ENCODE measurements around the gene ZNF277. TPM values are rescaled to one million over a fixed set of nuclear protein-coding genes. Genes with fewer than 3 reads are reported as not detected.

The ZNF277 gene
- total RNA-seq, 1 experiment from 2014 or later: 12.8 TPM

GRCh38 chr7:112266595-112267270 is 60.2 kb downstream of the ZNF277 start:
- no peak for ATAC-seq
- no TSS peak for BruUV-seq (replicated peaks)
- POLR2A ChIA-PET: no interaction called here

GRCh38 chr7:112267944-112268691 is 61.6 kb downstream of the ZNF277 start:
- CTCF ChIA-PET: no interaction called here
- ATAC-seq (no peak), DNase-seq (ENCODE audit: low read depth, low spot score) (no peak)
- Histone ChIP-seq H3K9me3 (ENCODE audit: control insufficient read depth, insufficient read depth, low read depth, low read length) (no peaks in the 10 kb centered on the region), H3K4me3 (ENCODE audit: low read depth in 2 of 2, low read length in 2 of 2) (no peak overlapping the region), H3K36me3 (ENCODE audit: control insufficient read depth, insufficient read depth, low read length) (no peaks in the 10 kb centered on the region), H3K4me1 (ENCODE audit: control insufficient read depth, insufficient read depth, low read length) (no peaks in the 10 kb centered on the region), H3K27ac (ENCODE audit: low read length) (no peak overlapping the region), H3K27me3 (ENCODE audit: control insufficient read depth, insufficient read depth, low read length) (no peaks in the 10 kb centered on the region)
- intact Hi-C loops (cut with micrococcal nuclease; ENCODE audit: unreplicated experiment): no loop called here
- POLR2A ChIA-PET: no interaction called here
- in situ Hi-C loops (cut with HindIII; ENCODE audit: low pct_unique_long_range_greater_than_20kb, low sequenced_read_pairs): no loop called here
- no TSS peak for BruUV-seq (replicated peaks)
- no peak for TF ChIP-seq SIN3A (IDR thresholded peaks at IDR 0.05; ENCODE audit: borderline replicate concordance, insufficient read depth, low read depth, low read length)
- no peak for TF ChIP-seq CTCF (IDR thresholded peaks at IDR 0.05)
- TF ChIP-seq REST (IDR thresholded peaks at IDR 0.05; ENCODE audit: insufficient read depth in 1 of 2, low read depth in 2 of 2, low read length in 1 of 2): no peak
- no peak for TF ChIP-seq TCF7L2 (IDR thresholded peaks at IDR 0.05; ENCODE audit: low read depth, low read length)

More at GRCh38 chr7:112266595-112267270, 60.2 kb downstream of the ZNF277 start:
- DNase-seq (ENCODE audit: low read depth, low spot score): no peak
- intact Hi-C loops (cut with micrococcal nuclease; ENCODE audit: unreplicated experiment) (no loop called here), in situ Hi-C loops (cut with HindIII; ENCODE audit: low pct_unique_long_range_greater_than_20kb, low sequenced_read_pairs) (no loop called here)
- Histone ChIP-seq H3K4me1 (ENCODE audit: control insufficient read depth, insufficient read depth, low read length) (0 out of 2 replicates have a peak, but pooled peaks cover 3% of the 10 kb centered on the region), H3K27ac (ENCODE audit: low read length) (no peak overlapping the region), H3K27me3 (ENCODE audit: control insufficient read depth, insufficient read depth, low read length) (no peaks in the 10 kb centered on the region), H3K4me3 (ENCODE audit: low read depth in 2 of 2, low read length in 2 of 2) (no peak overlapping the region), H3K9me3 (ENCODE audit: control insufficient read depth, insufficient read depth, low read depth, low read length) (no peaks in the 10 kb centered on the region), H3K36me3 (ENCODE audit: control insufficient read depth, insufficient read depth, low read length) (no peaks in the 10 kb centered on the region)
- CTCF ChIA-PET: no interaction called here
- no peak for TF ChIP-seq REST (IDR thresholded peaks at IDR 0.05; ENCODE audit: insufficient read depth in 1 of 2, low read depth in 2 of 2, low read length in 1 of 2)
- no peak for TF ChIP-seq TCF7L2 (IDR thresholded peaks at IDR 0.05; ENCODE audit: low read depth, low read length)
- TF ChIP-seq SIN3A (IDR thresholded peaks at IDR 0.05; ENCODE audit: borderline replicate concordance, insufficient read depth, low read depth, low read length): no peak
- no peak for TF ChIP-seq POLR2AphosphoS5 (IDR thresholded peaks at IDR 0.05; ENCODE audit: low read depth, low read length)
- no peak for TF ChIP-seq CTCF (IDR thresholded peaks at IDR 0.05)
